ENCODE results near the gene SETD1A. TPM values are rescaled to one million over a fixed set of nuclear protein-coding genes. Genes with fewer than 3 reads are reported as not detected.
A peak's percentile ranks its signal among the peaks of the same experiment; 100 is the strongest.

SETD1A gene
- total RNA-seq, 2 donors from 2014 or later: 12.2 to 15.0 TPM

GRCh38 chr16:31025339-31025738, 67.8 kb downstream of the SETD1A start:
- ATAC-seq (no peak), DNase-seq (no peak)
- intact Hi-C loops (cut with DNase I, micrococcal nuclease): no loop called here

- intact Hi-C loops (cut with DNase I, micrococcal nuclease): no loop called here
- ATAC-seq (no peak), DNase-seq (no peak)
These were observed 71.7 kb downstream of the SETD1A start for GRCh38 chr16:31029272-31029671.

DNA sequence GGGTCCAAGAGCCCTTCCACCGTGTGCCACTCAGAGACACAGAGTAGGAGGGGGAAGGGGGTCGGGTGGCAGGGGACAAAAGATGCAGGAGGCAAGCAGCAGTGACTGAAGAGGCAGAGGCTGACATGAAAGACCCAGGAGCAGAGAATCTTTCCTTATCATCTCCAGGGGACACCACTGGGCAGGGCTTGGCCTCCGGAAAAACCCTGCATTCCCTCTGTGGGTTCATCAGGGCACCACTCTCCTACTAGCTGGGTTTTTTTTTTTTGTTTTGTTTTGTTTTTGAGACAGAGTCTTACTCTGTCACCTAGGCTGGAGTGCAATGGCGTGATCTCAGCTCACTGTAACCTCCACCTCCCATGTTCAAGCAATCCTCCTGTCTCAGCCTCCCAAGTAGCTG, 73.7 kb downstream of the SETD1A start:
- ATAC-seq: no peak
- intact Hi-C loops (cut with DNase I, micrococcal nuclease): no loop called here

DNA sequence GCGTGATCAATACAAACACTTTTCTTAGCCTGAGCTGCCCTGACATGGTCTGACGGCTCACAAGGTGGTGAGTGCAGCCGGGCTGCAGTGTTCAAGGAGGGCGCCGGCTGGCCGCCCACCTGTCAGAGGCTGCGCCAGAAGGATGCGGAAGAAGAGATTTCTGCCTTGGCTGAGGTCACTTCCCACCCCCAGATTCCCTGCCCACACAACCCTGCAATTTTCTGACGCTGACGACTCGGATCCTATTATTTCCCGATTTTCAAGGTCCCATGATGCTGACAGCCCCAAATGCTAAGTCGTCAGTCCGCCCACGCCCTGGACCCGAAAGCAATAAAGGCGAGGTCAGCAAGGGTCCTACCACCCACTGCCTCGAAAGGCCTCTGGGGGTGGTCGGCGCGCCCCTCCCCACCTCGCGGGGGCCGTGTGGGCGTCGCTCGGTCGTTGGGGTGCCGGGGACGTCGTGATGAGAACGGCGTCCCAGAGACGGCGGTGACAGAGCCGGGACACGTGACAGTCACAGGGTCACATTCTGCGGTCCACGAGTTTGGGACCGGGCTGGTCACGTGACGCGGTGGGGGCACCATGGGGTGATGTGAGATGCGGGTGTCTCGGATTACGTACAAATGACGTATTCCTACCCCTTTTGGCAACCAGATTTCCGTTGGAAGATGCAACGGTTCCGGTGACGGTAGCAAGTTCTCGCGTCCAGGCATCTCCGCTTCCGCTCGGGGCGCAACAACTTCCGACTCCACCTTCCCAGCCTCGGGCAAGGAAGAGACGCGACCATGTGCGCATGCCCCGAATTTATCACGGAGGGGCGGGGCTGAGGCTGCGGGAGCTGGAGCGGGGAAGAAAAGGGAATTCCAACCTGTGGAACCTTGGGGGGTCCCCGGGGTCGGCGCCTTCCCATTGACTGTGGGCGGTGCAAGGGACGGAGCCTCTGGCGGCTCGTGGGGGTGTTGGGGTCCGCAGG, 75.5 kb downstream of the SETD1A start, which contains the start of gene STX4:
TSS of gene STX4 (plus strand) at position 823 of the 973 bp plus-strand sequence. CDS start 248 bp downstream, outside the sequence.
- ATAC-seq (peak; percentile 93), DNase-seq (peak; percentile 98)
- intact Hi-C loops (cut with DNase I, micrococcal nuclease): no loop called here

More for the DNA sequence above, 73.7 kb downstream of the SETD1A start:
- DNase-seq: no peak

DNA sequence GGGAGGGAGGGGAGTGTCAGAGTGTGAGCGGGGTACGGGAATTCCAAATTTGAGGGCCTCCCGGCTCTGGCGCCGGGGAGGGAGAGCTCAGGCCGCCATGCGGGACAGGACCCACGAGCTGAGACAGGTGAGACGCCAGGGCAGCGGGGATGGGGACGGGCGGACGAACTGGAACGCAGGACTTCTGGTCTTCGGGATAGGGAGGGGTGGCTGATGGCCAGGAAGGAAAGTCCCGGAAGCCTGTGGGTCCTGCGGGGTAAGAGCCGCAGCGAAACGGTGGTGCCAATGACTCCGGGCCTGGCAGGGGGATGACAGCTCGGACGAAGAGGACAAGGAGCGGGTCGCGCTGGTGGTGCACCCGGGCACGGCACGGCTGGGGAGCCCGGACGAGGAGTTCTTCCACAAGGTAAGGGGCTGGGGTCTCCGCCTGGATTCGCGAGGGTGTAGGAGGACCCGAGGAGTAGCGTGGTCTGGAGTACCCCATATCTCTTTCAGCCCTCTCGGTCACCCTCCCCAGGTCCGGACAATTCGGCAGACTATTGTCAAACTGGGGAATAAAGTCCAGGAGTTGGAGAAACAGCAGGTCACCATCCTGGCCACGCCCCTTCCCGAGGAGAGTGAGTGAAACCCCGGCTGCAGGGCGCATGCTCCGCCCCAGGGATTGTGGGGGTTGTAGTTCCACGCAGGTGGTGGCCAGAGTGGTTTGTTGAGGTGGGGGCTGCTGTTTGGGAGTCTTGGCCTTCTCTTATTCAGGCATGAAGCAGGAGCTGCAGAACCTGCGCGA, 76.3 kb downstream of the SETD1A start:
- intact Hi-C loops (cut with DNase I, micrococcal nuclease): no loop called here
- ATAC-seq (peak; percentile 84), DNase-seq (peak; percentile 94 to 96)

Other genes with a start within 250 kb of the SETD1A start
- gene PHKG2, start 209.3 kb upstream of the SETD1A start, total RNA-seq: 10 to 100 TPM; 38.0 to 42.8 TPM
- gene CFAP119, start 195.7 kb upstream of the SETD1A start, total RNA-seq: 1 to 10 TPM; 5.9 to 7.8 TPM
- gene RNF40, start 195.4 kb upstream of the SETD1A start, total RNA-seq: 10 to 100 TPM; 82.9 to 99.8 TPM
- gene ZNF629, start 170.5 kb upstream of the SETD1A start, total RNA-seq: 10 to 100 TPM; 12.3 to 15.2 TPM
- gene BCL7C, start 63.7 kb upstream of the SETD1A start, total RNA-seq: 10 to 100 TPM; 22.3 to 23.5 TPM
- gene CTF1, start 61.1 kb upstream of the SETD1A start, total RNA-seq: 1 to 10 TPM in 1 of 2 donors, under 1 TPM in 1; 0.24 to 1.7 TPM
- gene FBXL19, start 34.2 kb upstream of the SETD1A start, total RNA-seq: 10 to 100 TPM; 20.5 to 24.4 TPM
- 10 to 100 TPM; 12.9 to 21.0 TPM for gene ORAI3, start 8.7 kb upstream of the SETD1A start, total RNA-seq
- 10 to 100 TPM; 16.9 to 27.2 TPM for gene HSD3B7, start 27.5 kb downstream of the SETD1A start, total RNA-seq
- under 1 TPM; 0.75 to 0.79 TPM for gene STX1B, start 52.9 kb downstream of the SETD1A start, total RNA-seq
- 10 to 100 TPM; 66.9 to 83.3 TPM for gene STX4, start 75.8 kb downstream of the SETD1A start, total RNA-seq
- gene ZNF668, start 116.5 kb downstream of the SETD1A start, total RNA-seq: 10 to 100 TPM in 1 of 2 donors, 1 to 10 TPM in 1; 6.9 to 10.9 TPM
- gene ZNF646, start 116.7 kb downstream of the SETD1A start, total RNA-seq: 10 to 100 TPM; 15.3 to 17.3 TPM
- 1 to 10 TPM in 1 of 2 donors, under 1 TPM in 1; 0.61 to 1.1 TPM for gene PRSS53, start 131.2 kb downstream of the SETD1A start, total RNA-seq
- 10 to 100 TPM; 28.7 to 40.5 TPM for gene VKORC1, start 137.0 kb downstream of the SETD1A start, total RNA-seq
- 10 to 100 TPM; 34.6 to 36.3 TPM for gene BCKDK, start 150.6 kb downstream of the SETD1A start, total RNA-seq
- 10 to 100 TPM; 61.6 to 76.0 TPM for gene KAT8, start 159.9 kb downstream of the SETD1A start, total RNA-seq
- 100 to 1,000 TPM; 409 to 428 TPM for gene PRSS8, start 178.0 kb downstream of the SETD1A start, total RNA-seq
- gene PRSS36, start 192.3 kb downstream of the SETD1A start, total RNA-seq: 1 to 10 TPM; 8.1 to 9.7 TPM
- 100 to 1,000 TPM; 158 to 173 TPM for gene FUS, start 222.4 kb downstream of the SETD1A start, total RNA-seq
- 10 to 100 TPM; 83.0 to 93.8 TPM for gene PYCARD, start 245.0 kb downstream of the SETD1A start, total RNA-seq

Data from left colon (tissue), 2 donors.